GM11168 (cell line): ENCODE measurements around the gene NAT8L.

ENCODE experiments used
- in situ Hi-C: fragments of 300-500 bp; cut with MboI; formaldehyde crosslinking; loops from one replicate; pipeline ENCODE4 v1.12.0; 2022; ENCODE audit warnings: low sequenced_read_pairs; ENCODE audit not compliant: unreplicated experiment

NAT8L gene

GRCh38 chr4:2073808-2074481, 14.8 kb downstream of the NAT8L start:
- in situ Hi-C loops: no loop called here

GRCh38 chr4:2074588-2074987, 15.5 kb downstream of the NAT8L start:
- in situ Hi-C loops: no loop called here

- in situ Hi-C loops: no loop called here
These were observed 16.3 kb downstream of the NAT8L start for GRCh38 chr4:2075171-2075986.

- in situ Hi-C loops: no loop called here
These were observed 17.1 kb downstream of the NAT8L start for GRCh38 chr4:2075987-2076907.

GRCh38 chr4:2076908-2077536, 17.9 kb downstream of the NAT8L start:
- in situ Hi-C loops: no loop called here

GRCh38 chr4:2077537-2078460, 18.7 kb downstream of the NAT8L start:
- in situ Hi-C loops: no loop called here

GRCh38 chr4:2078584-2078983, 19.5 kb downstream of the NAT8L start:
- in situ Hi-C loops: no loop called here

- in situ Hi-C loops: no loop called here
These were observed 19.9 kb downstream of the NAT8L start for GRCh38 chr4:2079006-2079405.

- in situ Hi-C loops: no loop called here
These were observed 20.8 kb downstream of the NAT8L start for GRCh38 chr4:2079926-2080325.

- in situ Hi-C loops: no loop called here
These were observed 21.5 kb downstream of the NAT8L start for GRCh38 chr4:2080429-2081300.

GRCh38 chr4:2081540-2081939, 22.4 kb downstream of the NAT8L start:
- in situ Hi-C loops: no loop called here

GRCh38 chr4:2082118-2082517, 23.0 kb downstream of the NAT8L start:
- in situ Hi-C loops: no loop called here

GRCh38 chr4:2082627-2083026, 23.5 kb downstream of the NAT8L start:
- in situ Hi-C loops: no loop called here

- in situ Hi-C loops: no loop called here
These were observed 24.1 kb downstream of the NAT8L start for GRCh38 chr4:2083116-2083825.

GRCh38 chr4:2083826-2084160, 24.7 kb downstream of the NAT8L start:
- in situ Hi-C loops: no loop called here

- in situ Hi-C loops: no loop called here
These were observed 25.2 kb downstream of the NAT8L start for GRCh38 chr4:2084316-2084715.

- in situ Hi-C loops: no loop called here
These were observed 26.4 kb downstream of the NAT8L start for GRCh38 chr4:2085496-2085901.

- in situ Hi-C loops: no loop called here
These were observed 28.0 kb downstream of the NAT8L start for GRCh38 chr4:2087170-2087569.
